Heart left ventricle (tissue), 16 donors: ENCODE results near the gene ASCC3. TPM values are rescaled to one million over a fixed set of nuclear protein-coding genes. Genes with fewer than 3 reads are reported as not detected.

Experiments used
- ATAC-seq, 4 donors: fragments of 200-7000 bp; cut with Tn5 transposase; one replicate each; pipeline ENCODE4 v1.9.1; 2020 to 2022; ENCODE audit warnings: moderate library complexity in 4 of 4, mild to moderate bottlenecking in 3 of 4, moderate number of reproducible peaks in 1 of 4
- DNase-seq, 5 donors: peaks; one replicate each; pipeline ENCODE4 v3.0.0-alpha.2; 2020
- H3K27ac ChIP-seq, 12 donors: fragments of 200-600 bp; sonication (generic) in 4 of 12; one replicate each; pipeline versions ENCODE4 v1.5.0 to v1.8.0; 2016 to 2022; ENCODE audit warnings: mild to moderate bottlenecking in 2 of 12
- H3K27me3 ChIP-seq, 9 donors: fragments of 200-600 bp; sonication (generic) in 2 of 9; one replicate each; pipeline versions ENCODE4 v1.5.1 to v1.8.0; 2016 to 2022; ENCODE audit warnings: mild to moderate bottlenecking in 3 of 9
- H3K36me3 ChIP-seq, 9 donors: fragments of 200-600 bp; sonication (generic) in 2 of 9; one replicate each; pipeline versions ENCODE4 v1.5.0 to v1.8.0; 2018 to 2022; ENCODE audit warnings: mild to moderate bottlenecking in 2 of 9
- H3K4me1 ChIP-seq, 12 donors: fragments of 200-600 bp; sonication (generic) in 4 of 12; one replicate each; pipeline versions ENCODE4 v1.5.0 to v1.8.0; 2016 to 2022; ENCODE audit warnings: mild to moderate bottlenecking in 3 of 12
- H3K4me3 ChIP-seq, 12 donors: fragments of 200-600 bp; sonication (generic) in 4 of 12; one replicate each; pipeline versions ENCODE4 v1.5.0 to v1.8.0; 2017 to 2022; ENCODE audit warnings: mild to moderate bottlenecking in 9 of 12, moderate library complexity in 4 of 12
- H3K9me3 ChIP-seq, 12 donors: fragments of 200-600 bp; sonication (generic) in 4 of 12; one replicate each; pipeline versions ENCODE4 v1.5.0 to v1.8.0; 2016 to 2022; ENCODE audit warnings: mild to moderate bottlenecking in 1 of 12
- POLR2A ChIP-seq, 2 donors: fragments of 450-650 bp; IDR thresholded peaks; one replicate each; pipeline ENCODE4 v1.6.1; 2017; ENCODE audit warnings: antibody characterized with exemption in 2 of 2, mild to moderate bottlenecking in 2 of 2, moderate library complexity in 2 of 2
- WGBS, 4 donors: extraction: QIAGEN DNeasy Blood & Tissue Kit in 2 of 4; methylation state at CpG; one replicate each; pipeline versions ENCODE4 v1.1.5 to v1.1.7; 2013 to 2018; 5-methylcytosine and 5-hydroxymethylcytosine counted together
- intact Hi-C, 10 donors: fragments of 100-400 bp; cut with DNase I; formaldehyde crosslinking; loops; one replicate each; pipeline versions ENCODE4 v1.11.1 to v1.14.2; 2022
- polyA plus RNA-seq, 2 donors: library from polyadenylated mRNA; stranded (reverse); fragments of 200-250 nt; gene quantifications; one replicate each; pipeline ENCODE4 v1.2.3, GENCODE V29; 2013
- total RNA-seq, 9 donors: library from RNA; depleted of rRNA in 2 of 9; stranded (reverse); fragments of >200 nt in 2 of 9; fragmentation: NEBNext Ultra II Directional in 3 of 9; extraction: Animal tissue kit (Norgen Biotek cat#: 25700) in 3 of 9; gene quantifications; one replicate each; pipeline versions ENCODE4 v1.1.0 to v1.2.4, GENCODE V29; 2016 to 2023
- TF ChIP-seq, protein P1 (sequence below), 12 donors: fragments of 200-600 bp; sonication (generic) in 4 of 12; IDR thresholded peaks; one replicate each; pipeline versions ENCODE4 v1.5.0 to v1.8.0; 2018 to 2022; ENCODE audit warnings: antibody characterized with exemption in 12 of 12, mild to moderate bottlenecking in 5 of 12
- donor health status: ischemic (EF 13 %, LVEDD 7.1; RV severe dilation, severe dysfunction).
- donor health status: healthy with polysubstance abuse.
- donor health status: DM: no; HTN: yes; CAD: no.
- donor health status: DM: no; HTN: no; CAD: no.
- donor health status: ischemic (EF 25% LVEDD 6.9; RV normal size, moderate dysfunction).
- donor health status: ischemic (EF 25% LVEDD 5.7; RV mildly dilated, moderate dysfunction).
- donor health status: healthy.
- donor health status: DM: yes; HTN: yes; CAD: no.
- donor health status: ischemic (EF 35%, LVEDD 5.7; RV mildly dilated, moderate dysfunction).
- donor health status: nonischemic (EF 11% LVEDD 7.7; RV severe dilation, severe dysfunction).
- donor health status: DM: yes; HTN: yes; CAD: no.
- donor health status: PGD.
- donor health status: ischemic (EF 29% LVEDD 5.4; RV normal size, mild dysfunction).
- donor health status: nonischemic (EF 23%, LVEDD 6.1; RV moderate dilation, normal function).

Gene ASCC3
- total and polyA plus RNA-seq, 11 donors, result 3.4 to 29.2 (median 15.0) TPM

DNA sequence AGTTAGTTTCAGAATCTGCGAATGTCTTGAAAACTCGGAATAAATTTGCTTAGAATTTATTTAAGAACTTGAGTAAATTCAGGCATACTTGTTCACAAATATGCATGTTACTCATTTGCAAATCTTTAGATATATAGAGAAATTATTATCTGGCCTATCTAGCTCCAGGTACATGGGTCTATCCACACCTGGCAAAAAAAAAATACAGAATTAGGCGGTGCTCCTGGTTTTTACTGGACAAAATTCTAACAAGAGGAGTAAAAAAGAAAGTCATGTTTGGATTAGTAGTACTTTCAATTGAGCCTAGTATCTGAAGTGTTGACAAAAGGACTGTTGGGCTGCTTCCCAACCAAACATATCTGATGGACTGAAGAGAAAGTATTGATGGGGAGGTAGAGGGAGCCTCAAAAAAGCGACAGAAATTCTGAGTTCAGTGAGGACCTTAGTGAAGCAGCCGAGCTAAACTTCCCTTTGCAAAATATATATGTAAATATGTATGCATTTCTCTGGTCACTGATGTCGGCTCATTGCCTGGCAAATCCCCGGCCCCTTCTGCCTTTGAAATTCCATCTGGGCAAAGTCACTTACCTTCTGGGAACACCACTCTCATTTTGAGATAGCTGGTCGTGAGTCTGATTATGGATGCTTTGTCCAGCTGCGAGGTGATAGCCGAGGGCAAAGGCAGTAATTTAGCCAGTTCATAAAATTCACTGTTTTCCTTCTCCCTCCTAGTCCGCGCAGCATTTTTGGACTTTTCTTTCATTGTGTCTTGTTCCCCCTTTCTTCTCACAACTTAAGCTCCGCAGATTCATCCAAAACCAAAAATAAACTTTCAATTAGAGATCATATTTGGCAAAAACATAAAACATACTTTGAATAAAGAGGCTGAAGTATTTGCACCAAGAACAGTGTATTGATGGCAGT lies 418.2 kb downstream of the ASCC3 start:
- H3K27ac ChIP-seq, result no peak overlapping the region
- no peak for TF ChIP-seq POLR2A (IDR thresholded peaks at IDR 0.05)
- TF ChIP-seq, protein P1, sequence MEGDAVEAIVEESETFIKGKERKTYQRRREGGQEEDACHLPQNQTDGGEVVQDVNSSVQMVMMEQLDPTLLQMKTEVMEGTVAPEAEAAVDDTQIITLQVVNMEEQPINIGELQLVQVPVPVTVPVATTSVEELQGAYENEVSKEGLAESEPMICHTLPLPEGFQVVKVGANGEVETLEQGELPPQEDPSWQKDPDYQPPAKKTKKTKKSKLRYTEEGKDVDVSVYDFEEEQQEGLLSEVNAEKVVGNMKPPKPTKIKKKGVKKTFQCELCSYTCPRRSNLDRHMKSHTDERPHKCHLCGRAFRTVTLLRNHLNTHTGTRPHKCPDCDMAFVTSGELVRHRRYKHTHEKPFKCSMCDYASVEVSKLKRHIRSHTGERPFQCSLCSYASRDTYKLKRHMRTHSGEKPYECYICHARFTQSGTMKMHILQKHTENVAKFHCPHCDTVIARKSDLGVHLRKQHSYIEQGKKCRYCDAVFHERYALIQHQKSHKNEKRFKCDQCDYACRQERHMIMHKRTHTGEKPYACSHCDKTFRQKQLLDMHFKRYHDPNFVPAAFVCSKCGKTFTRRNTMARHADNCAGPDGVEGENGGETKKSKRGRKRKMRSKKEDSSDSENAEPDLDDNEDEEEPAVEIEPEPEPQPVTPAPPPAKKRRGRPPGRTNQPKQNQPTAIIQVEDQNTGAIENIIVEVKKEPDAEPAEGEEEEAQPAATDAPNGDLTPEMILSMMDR (IDR thresholded peaks at IDR 0.05), result no peak
- WGBS, 4 donors, result 7 to 12% (median 11%) methylated on average over 13 of the region's 13 CpGs

GRCh38 chr6:100461917-100462705 lies 419.0 kb downstream of the ASCC3 start:
- no peaks in the 10 kb centered on the region for H3K9me3 ChIP-seq
- TF ChIP-seq, protein P1 (IDR thresholded peaks at IDR 0.05), result no peak
- no peak for TF ChIP-seq POLR2A (IDR thresholded peaks at IDR 0.05)
- peaks cover 71 to 100% (median 100%) of the 10 kb centered on the region in 9 donors for H3K27me3 ChIP-seq
- intact Hi-C loops, result no loop called here
- 8 to 13% (median 9%) methylated on average over 3 of the region's 3 CpGs for WGBS, 4 donors
- ATAC-seq, result no peak
- H3K36me3 ChIP-seq, result no peaks in the 10 kb centered on the region
- peaks cover 0 to 42% (median 10%) of the 10 kb centered on the region in 12 donors for H3K4me1 ChIP-seq
- DNase-seq, result no peak
- H3K4me3 ChIP-seq, result no peak overlapping the region
- H3K27ac ChIP-seq, result no peak overlapping the region

More for the DNA sequence above, 418.2 kb downstream of the ASCC3 start:
- Histone ChIP-seq H3K36me3 (no peaks in the 10 kb centered on the region), H3K9me3 (no peaks in the 10 kb centered on the region), H3K4me3 (no peak overlapping the region), H3K27me3 (peaks cover 73 to 100% (median 100%) of the 10 kb centered on the region in 9 donors), H3K4me1 (peaks cover 0 to 45% (median 10%) of the 10 kb centered on the region in 12 donors)
- ATAC-seq (no peak), DNase-seq (no peak)
- intact Hi-C loops, result no loop called here

DNA sequence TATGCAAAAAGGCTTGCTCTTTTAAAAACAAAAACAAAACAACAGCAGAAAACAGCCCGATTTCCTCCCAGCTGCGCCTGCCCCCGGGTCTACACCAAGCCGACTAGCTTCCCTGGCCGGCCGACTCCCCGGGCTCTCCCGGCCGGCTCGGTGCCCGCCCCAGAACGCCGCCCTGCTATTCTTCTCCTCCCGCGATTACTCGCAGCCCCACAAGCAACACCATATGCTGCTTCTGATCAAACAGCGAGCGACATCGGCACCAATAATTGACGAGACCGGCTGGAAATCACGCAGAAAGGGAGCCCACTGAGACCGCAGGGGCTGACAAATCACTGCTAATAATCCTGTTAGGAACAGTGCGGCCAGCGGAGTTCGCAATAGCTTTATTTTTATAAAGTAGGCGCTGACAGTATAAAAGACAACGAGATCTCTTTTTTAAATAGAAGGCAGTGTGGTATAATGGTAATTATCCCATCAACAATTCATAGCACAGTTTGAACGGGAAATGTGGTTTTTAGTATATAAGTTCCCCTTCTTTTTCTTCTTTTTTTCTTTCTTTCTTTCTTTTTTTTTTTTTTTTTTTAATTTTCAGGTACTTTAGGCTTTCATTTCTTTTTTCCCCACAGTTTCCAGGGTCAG lies 419.7 kb downstream of the ASCC3 start:
- 4 to 7% (median 5%) methylated on average over 29 of the region's 29 CpGs for WGBS, 4 donors
- Histone ChIP-seq H3K27ac (no peak overlapping the region), H3K9me3 (no peaks in the 10 kb centered on the region), H3K4me3 (no peak overlapping the region), H3K4me1 (peaks cover 0 to 38% (median 10%) of the 10 kb centered on the region in 12 donors), H3K27me3 (peaks cover 70 to 100% (median 100%) of the 10 kb centered on the region in 9 donors), H3K36me3 (no peaks in the 10 kb centered on the region)
- no peak for ATAC-seq
- DNase-seq, result no peak
- TF ChIP-seq, protein P1 (IDR thresholded peaks at IDR 0.05), result no peak
- TF ChIP-seq POLR2A (IDR thresholded peaks at IDR 0.05), result no peak
- intact Hi-C loops, result no loop called here
